GM12878 (cell line): ENCODE results near the gene WWOX. TPM values are rescaled to one million over a fixed set of nuclear protein-coding genes. Genes with fewer than 3 reads are reported as not detected.

Experiments
- ATAC-seq: fragments of 200-7000 bp; cut with Tn5 transposase; 3 replicates; pipeline ENCODE4 v1.9.1; 2020; ENCODE audit warnings: mild to moderate bottlenecking, moderate library complexity
- BruUV-seq: library from RNA; stranded (reverse); fragments of 400-500 nt; replicated peaks from 2 replicates; lab custom pipeline; 2021; lab: Mats Ljungman, UMichigan
- CTCF ChIA-PET: fragments of 300-600 bp; sonication (Branson Sonifier 250); formaldehyde crosslinking; extraction: SDS; loops from one replicate; lab custom pipeline; 2021; ENCODE audit warnings: inconsistent platforms; lab: Yijun Ruan, JAX
- POLR2A ChIA-PET: fragments of 350-600 bp; formaldehyde crosslinking; extraction: SDS; loops from one replicate; lab custom pipeline; 2021; ENCODE audit warnings: inconsistent platforms; lab: Charles Lee
- RAD21 ChIA-PET: fragments of 300-600 bp; sonication (Branson Sonifier 250); formaldehyde crosslinking; loops from one replicate; lab custom pipeline; 2023; ENCODE audit warnings: antibody characterized with exemption; ENCODE audit not compliant: unreplicated experiment; lab: Charles Lee
- SMC1A ChIA-PET: fragments of 300-600 bp; sonication (Branson Sonifier 250); formaldehyde crosslinking; loops from one replicate; lab custom pipeline; 2023; ENCODE audit not compliant: unreplicated experiment, uncharacterized antibody; lab: Charles Lee
- DNase-seq: peaks from one replicate; pipeline ENCODE4 v3.0.0-alpha.2; 2011; ENCODE audit warnings: low read depth, low spot score
- FAIRE-seq: peaks from 3 replicates; lab custom pipeline; 2011; peaks lifted over from hg19 to GRCh38; lab: Jason Lieb, UNC
- H2AFZ ChIP-seq: 2 replicates; pipeline ENCODE4 v1.6.0; 2011; ENCODE audit warnings: low read depth, low read length, control low read depth; ENCODE audit not compliant: control insufficient read depth
- H3K27ac ChIP-seq: 2 replicates; pipeline ENCODE4 v1.5.1; 2011; ENCODE audit warnings: control low read depth; ENCODE audit not compliant: control insufficient read depth, insufficient read depth
- H3K27me3 ChIP-seq, 2 experiments: replicated peaks in 1 of 2; 2 replicates each; pipeline versions ENCODE4 v1.6.0 to v1.6.1; 2011; ENCODE audit warnings: low read length in 1 of 2; ENCODE audit not compliant: control insufficient read depth in 2 of 2, insufficient read depth in 2 of 2
- H3K36me3 ChIP-seq, 2 experiments: 2 replicates each; pipeline ENCODE4 v1.5.1; 2011; ENCODE audit warnings: low read length in 1 of 2; ENCODE audit not compliant: control insufficient read depth in 2 of 2, insufficient read depth in 2 of 2
- H3K4me1 ChIP-seq: 2 replicates; pipeline ENCODE4 v1.6.1; 2011; ENCODE audit warnings: mild to moderate bottlenecking, low read length, moderate library complexity, mixed read lengths; ENCODE audit not compliant: control insufficient read depth, insufficient read depth
- H3K4me2 ChIP-seq: 2 replicates; pipeline ENCODE4 v1.6.0; 2011; ENCODE audit warnings: control low read depth; ENCODE audit not compliant: control insufficient read depth, insufficient read depth
- H3K4me3 ChIP-seq: fragments of 200-600 bp; sonication (generic); 2 replicates; pipeline ENCODE4 v1.5.1; 2016
- H3K79me2 ChIP-seq: 2 replicates; pipeline ENCODE4 v1.6.0; 2011; ENCODE audit warnings: low read length; ENCODE audit not compliant: control insufficient read depth, insufficient read depth
- H3K9ac ChIP-seq: 2 replicates; pipeline ENCODE4 v1.8.0; 2011; ENCODE audit warnings: low read length, control low read depth, mixed read lengths; ENCODE audit not compliant: control insufficient read depth, insufficient read depth
- H3K9me3 ChIP-seq: replicated peaks from 3 replicates; pipeline ENCODE4 v1.5.1; 2011; ENCODE audit warnings: mild to moderate bottlenecking, low read length; ENCODE audit not compliant: control insufficient read depth, insufficient read depth
- H4K20me1 ChIP-seq: 2 replicates; pipeline ENCODE4 v1.6.0; 2011; ENCODE audit not compliant: control insufficient read depth, insufficient read depth
- CBX3 ChIP-seq: fragments of 200-600 bp; sonication (generic); IDR thresholded peaks from 2 replicates; pipeline ENCODE4 v1.6.1; 2016; ENCODE audit warnings: low read depth, borderline replicate concordance
- FOS ChIP-seq: IDR thresholded peaks from 3 replicates; pipeline ENCODE4 v1.6.1; 2011; ENCODE audit warnings: borderline replicate concordance; ENCODE audit not compliant: insufficient read length; ENCODE audit errors: extremely low read depth
- PAX5 ChIP-seq: IDR thresholded peaks from 2 replicates; pipeline ENCODE4 v1.6.1; 2011; ENCODE audit warnings: low read depth, low read length, borderline replicate concordance
- WGBS: methylation state at CpG from one replicate; pipeline ENCODE4 v1.1.6; 2016; ENCODE audit warnings: low lambda C conversion rate; ENCODE audit not compliant: insufficient replicate concordance, insufficient coverage; ENCODE audit errors: missing lambda C conversion rate; 5-methylcytosine and 5-hydroxymethylcytosine counted together
- in situ Hi-C: fragments of 300-500 bp; cut with MboI; formaldehyde crosslinking; loops from 9 replicates; pipeline ENCODE4 v1.14.3; 2018; ENCODE audit warnings: mixed read lengths
- intact Hi-C: fragments of 100-400 bp; cut with micrococcal nuclease; formaldehyde crosslinking; loops from one replicate; pipeline ENCODE4 v1.14.2; 2022; ENCODE audit not compliant: unreplicated experiment
- polyA plus RNA-seq, 11 experiments: library from polyadenylated mRNA; depleted of rRNA in 4 of 11; unstranded in 6 of 11; stranded (reverse) in 5 of 11; fragments of >200 nt; fragmentation: Nextera tagmentation in 4 of 11; fragmentation: Illumina TruSeq in 1 of 11; extraction: Ambion mirVana in 4 of 11; extraction: Trizol in 1 of 11; gene quantifications; 1 replicate in 1 of 11; 2 replicates in 10 of 11; pipeline versions ENCODE4 v1.2.1 to v1.2.3, GENCODE V29; 2011 to 2016; ENCODE audit warnings: inconsistent platforms in 2 of 11, missing spikeins in 2 of 11, low read depth in 1 of 11
- total RNA-seq, 4 experiments: library from RNA; depleted of rRNA in 3 of 4; stranded (reverse); fragments of >200 nt in 3 of 4; fragmentation: Illumina TruSeq in 1 of 4; extraction: Trizol in 1 of 4; gene quantifications; 2 replicates each; pipeline versions ENCODE4 v1.2.1 to v1.2.3, GENCODE V29; 2013 to 2021
- TF ChIP-seq, protein P1 (sequence below): fragments of 450-650 bp; IDR thresholded peaks from 2 replicates; pipeline ENCODE4 v1.6.1; 2014; ENCODE audit warnings: mild to moderate bottlenecking
- TF ChIP-seq, protein P2 (sequence below): fragments of 450-650 bp; IDR thresholded peaks from 2 replicates; pipeline ENCODE4 v1.6.1; 2016; ENCODE audit warnings: mild to moderate bottlenecking

The WWOX gene
- total and polyA plus RNA-seq, 10 of the 15 experiments (the other 5 are each of a cell fraction or from before 2014, with no cell fraction given): 2.8 to 24.4 (median 17.8) TPM

- Histone ChIP-seq H3K4me1 (no peaks in the 10 kb centered on the region), H3K4me3 (no peak overlapping the region), H3K27ac (no peak overlapping the region), H3K9ac (no peak overlapping the region), H2AFZ (no peak overlapping the region), H3K4me2 (no peak overlapping the region), H4K20me1 (no peaks in the 10 kb centered on the region), H3K36me3 (no peaks in the 10 kb centered on the region), H3K27me3 (no peaks in the 10 kb centered on the region), H3K79me2 (no peaks in the 10 kb centered on the region), H3K9me3 (no peaks in the 10 kb centered on the region)
- 60% methylated on average over 15 of the region's 15 CpGs for WGBS
- TF ChIP-seq, protein P1, sequence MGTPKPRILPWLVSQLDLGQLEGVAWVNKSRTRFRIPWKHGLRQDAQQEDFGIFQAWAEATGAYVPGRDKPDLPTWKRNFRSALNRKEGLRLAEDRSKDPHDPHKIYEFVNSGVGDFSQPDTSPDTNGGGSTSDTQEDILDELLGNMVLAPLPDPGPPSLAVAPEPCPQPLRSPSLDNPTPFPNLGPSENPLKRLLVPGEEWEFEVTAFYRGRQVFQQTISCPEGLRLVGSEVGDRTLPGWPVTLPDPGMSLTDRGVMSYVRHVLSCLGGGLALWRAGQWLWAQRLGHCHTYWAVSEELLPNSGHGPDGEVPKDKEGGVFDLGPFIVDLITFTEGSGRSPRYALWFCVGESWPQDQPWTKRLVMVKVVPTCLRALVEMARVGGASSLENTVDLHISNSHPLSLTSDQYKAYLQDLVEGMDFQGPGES: no peak
- TF ChIP-seq CBX3 (no peak), FOS (no peak)
- BruUV-seq: no TSS peak
- ChIA-PET CTCF (no interaction called here), POLR2A (no interaction called here), RAD21 (no interaction called here), SMC1A (no interaction called here)
- no peak for FAIRE-seq
- intact Hi-C loops (no loop called here), in situ Hi-C loops (no loop called here)
- ATAC-seq: no peak
- DNase-seq: no peak
Measured at GRCh38 chr16:78485188-78485916, 385.9 kb downstream of the WWOX start.

GRCh38 chr16:78485917-78486257, 386.4 kb downstream of the WWOX start:
- Histone ChIP-seq H3K27ac (no peak overlapping the region), H3K4me1 (no peaks in the 10 kb centered on the region), H2AFZ (no peak overlapping the region), H3K4me3 (no peak overlapping the region), H4K20me1 (no peaks in the 10 kb centered on the region), H3K9me3 (no peaks in the 10 kb centered on the region), H3K27me3 (no peaks in the 10 kb centered on the region), H3K4me2 (no peak overlapping the region), H3K9ac (no peak overlapping the region), H3K36me3 (no peaks in the 10 kb centered on the region), H3K79me2 (no peaks in the 10 kb centered on the region)
- ChIA-PET POLR2A (interaction anchor here (0.5 kb wide), 1 partner anchor 31 kb away, joined by 6 read pairs; no protein-coding TSS in a partner anchor), CTCF (no interaction called here), RAD21 (no interaction called here), SMC1A (no interaction called here)
- FAIRE-seq (no peak), DNase-seq (no peak), ATAC-seq (no peak)
- in situ Hi-C loops: no loop called here
- TF ChIP-seq, protein P2, sequence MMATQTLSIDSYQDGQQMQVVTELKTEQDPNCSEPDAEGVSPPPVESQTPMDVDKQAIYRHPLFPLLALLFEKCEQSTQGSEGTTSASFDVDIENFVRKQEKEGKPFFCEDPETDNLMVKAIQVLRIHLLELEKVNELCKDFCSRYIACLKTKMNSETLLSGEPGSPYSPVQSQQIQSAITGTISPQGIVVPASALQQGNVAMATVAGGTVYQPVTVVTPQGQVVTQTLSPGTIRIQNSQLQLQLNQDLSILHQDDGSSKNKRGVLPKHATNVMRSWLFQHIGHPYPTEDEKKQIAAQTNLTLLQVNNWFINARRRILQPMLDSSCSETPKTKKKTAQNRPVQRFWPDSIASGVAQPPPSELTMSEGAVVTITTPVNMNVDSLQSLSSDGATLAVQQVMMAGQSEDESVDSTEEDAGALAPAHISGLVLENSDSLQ: no peak
- no peak for TF ChIP-seq PAX5
- 48% methylated on average over 4 of the region's 4 CpGs for WGBS
- no TSS peak for BruUV-seq
- intact Hi-C loops: no loop called here
